CD14-positive monocyte (primary cell): ENCODE measurements around the gene BCR. TPM values are rescaled to one million over a fixed set of nuclear protein-coding genes. Genes with fewer than 3 reads are reported as not detected.

Experiments used
- DNase-seq, 3 donors: peaks; one replicate each; pipeline ENCODE4 v3.0.0-alpha.2; 2011 to 2022
- H2AFZ ChIP-seq: 2 replicates; pipeline ENCODE4 v1.6.0; 2012; ENCODE audit warnings: mild to moderate bottlenecking, low read depth, low read length, inconsistent platforms; ENCODE audit not compliant: insufficient read depth, poor library complexity, severe bottlenecking
- H3K27ac ChIP-seq, 2 donors: 1 replicate in 1 of 2; 2 replicates in 1 of 2; pipeline ENCODE4 v1.5.1; 2012 to 2013; ENCODE audit warnings: low read length in 2 of 2, control low read depth in 1 of 2, inconsistent platforms in 1 of 2, low read depth in 1 of 2, mild to moderate bottlenecking in 1 of 2
- H3K27me3 ChIP-seq, 2 donors: one replicate each; pipeline versions ENCODE4 v1.6.0 to v1.6.1; 2011 to 2013; ENCODE audit warnings: low read length in 2 of 2; ENCODE audit not compliant: control insufficient read depth in 2 of 2, insufficient read depth in 2 of 2
- H3K36me3 ChIP-seq, 2 donors: replicated peaks in 1 of 2; 1 replicate in 1 of 2; 2 replicates in 1 of 2; pipeline versions ENCODE4 v1.5.1 to v1.6.1; 2012 to 2013; ENCODE audit warnings: low read length in 2 of 2, control low read depth in 1 of 2, inconsistent platforms in 1 of 2, mild to moderate bottlenecking in 1 of 2; ENCODE audit not compliant: insufficient read depth in 2 of 2, control insufficient read depth in 1 of 2
- H3K4me1 ChIP-seq, 2 donors: 1 replicate in 1 of 2; 2 replicates in 1 of 2; pipeline versions ENCODE4 v1.5.1 to v1.6.1; 2012 to 2013; ENCODE audit warnings: low read length in 2 of 2, control low read depth in 1 of 2, inconsistent platforms in 1 of 2, mild to moderate bottlenecking in 1 of 2, moderate library complexity in 1 of 2; ENCODE audit not compliant: insufficient read depth in 2 of 2, control insufficient read depth in 1 of 2
- H3K4me2 ChIP-seq: replicated peaks from 2 replicates; pipeline ENCODE3; 2012; ENCODE audit warnings: low read length, moderate library complexity, mild to moderate bottlenecking; ENCODE audit not compliant: poor library complexity, severe bottlenecking; ENCODE audit errors: extremely low read depth
- H3K4me3 ChIP-seq, 3 experiments: fragments of 200-600 bp in 1 of 3; sonication (generic) in 1 of 3; replicated peaks in 1 of 3; 1 replicate in 2 of 3; 2 replicates in 1 of 3; pipeline ENCODE4 v1.5.1; 2011 to 2013; ENCODE audit warnings: low read length in 3 of 3, mild to moderate bottlenecking in 3 of 3, control low read depth in 2 of 3, low read depth in 2 of 3, inconsistent platforms in 1 of 3, moderate library complexity in 1 of 3
- H3K79me2 ChIP-seq: 2 replicates; pipeline ENCODE4 v1.6.0; 2012; ENCODE audit warnings: mild to moderate bottlenecking, control low read depth, inconsistent platforms, low read length, moderate library complexity; ENCODE audit not compliant: insufficient read depth
- H3K9ac ChIP-seq: 2 replicates; pipeline ENCODE4 v1.6.0; 2017; ENCODE audit warnings: low read length, mild to moderate bottlenecking; ENCODE audit not compliant: insufficient read depth, poor library complexity, severe bottlenecking
- H3K9me3 ChIP-seq, 2 donors: replicated peaks in 1 of 2; 1 replicate in 1 of 2; 2 replicates in 1 of 2; pipeline versions ENCODE4 v1.5.1 to v1.6.1; 2012 to 2013; ENCODE audit warnings: low read length in 2 of 2, control low read depth in 1 of 2; ENCODE audit not compliant: control insufficient read depth in 1 of 2, insufficient read depth in 1 of 2
- H4K20me1 ChIP-seq: 2 replicates; pipeline ENCODE4 v1.6.0; 2012; ENCODE audit warnings: mild to moderate bottlenecking, low read length, control low read depth, moderate library complexity; ENCODE audit not compliant: insufficient read depth
- H3K27ac Mint-ChIP-seq, 7 donors: one replicate each; pipeline ENCODE4 v1.8.0; 2020; ENCODE audit warnings: mild to moderate bottlenecking in 7 of 7, mixed read lengths in 7 of 7, moderate library complexity in 6 of 7, inconsistent platforms in 2 of 7
- H3K27me3 Mint-ChIP-seq, 3 donors: one replicate each; pipeline ENCODE4 v1.8.0; 2021 to 2022; ENCODE audit warnings: low read depth in 3 of 3, mild to moderate bottlenecking in 3 of 3, mixed read lengths in 3 of 3, moderate library complexity in 3 of 3, inconsistent platforms in 1 of 3
- H3K36me3 Mint-ChIP-seq, 2 donors: one replicate each; pipeline ENCODE4 v1.8.0; 2020; ENCODE audit warnings: mixed read lengths in 2 of 2, inconsistent platforms in 1 of 2, mild to moderate bottlenecking in 1 of 2
- H3K4me1 Mint-ChIP-seq: one replicate; pipeline ENCODE4 v1.8.0; 2020; ENCODE audit warnings: mild to moderate bottlenecking, mixed read lengths
- H3K4me3 Mint-ChIP-seq, 2 donors: one replicate each; pipeline ENCODE4 v1.8.0; 2020; ENCODE audit warnings: mild to moderate bottlenecking in 2 of 2, mixed read lengths in 2 of 2, moderate library complexity in 1 of 2
- H3K9me3 Mint-ChIP-seq, 7 donors: one replicate each; pipeline ENCODE4 v1.8.0; 2020 to 2022; ENCODE audit warnings: mixed read lengths in 7 of 7, mild to moderate bottlenecking in 6 of 7, moderate library complexity in 6 of 7, inconsistent platforms in 2 of 7
- WGBS: methylation state at CpG from one replicate; pipeline ENCODE4 v1.1.5; 2013; ENCODE audit warnings: missing lambda C conversion rate; ENCODE audit not compliant: insufficient coverage; 5-methylcytosine and 5-hydroxymethylcytosine counted together
- intact Hi-C, 2 donors: fragments of 100-400 bp; cut with micrococcal nuclease; formaldehyde crosslinking; loops; one replicate each; pipeline versions ENCODE4 v1.15.0 to v1.15.1; 2023
- polyA plus RNA-seq, 3 donors: library from polyadenylated mRNA; depleted of rRNA in 1 of 3; unstranded in 2 of 3; stranded (reverse) in 1 of 3; fragments of 300-500 nt in 2 of 3; fragments of >200 nt in 1 of 3; fragmentation: Illumina TruSeq in 2 of 3; gene quantifications; 1 replicate in 2 of 3; 2 replicates in 1 of 3; pipeline ENCODE4 v1.2.3, GENCODE V29; 2012 to 2021
- TF ChIP-seq, protein P1 (sequence below): fragments of 200-600 bp; IDR thresholded peaks from one replicate; pipeline ENCODE4 v1.8.0; 2022; ENCODE audit warnings: antibody characterized with exemption, mild to moderate bottlenecking

The BCR gene
- polyA plus RNA-seq, 3 donors: 0.97 to 20.9 (median 0.97) TPM

DNA sequence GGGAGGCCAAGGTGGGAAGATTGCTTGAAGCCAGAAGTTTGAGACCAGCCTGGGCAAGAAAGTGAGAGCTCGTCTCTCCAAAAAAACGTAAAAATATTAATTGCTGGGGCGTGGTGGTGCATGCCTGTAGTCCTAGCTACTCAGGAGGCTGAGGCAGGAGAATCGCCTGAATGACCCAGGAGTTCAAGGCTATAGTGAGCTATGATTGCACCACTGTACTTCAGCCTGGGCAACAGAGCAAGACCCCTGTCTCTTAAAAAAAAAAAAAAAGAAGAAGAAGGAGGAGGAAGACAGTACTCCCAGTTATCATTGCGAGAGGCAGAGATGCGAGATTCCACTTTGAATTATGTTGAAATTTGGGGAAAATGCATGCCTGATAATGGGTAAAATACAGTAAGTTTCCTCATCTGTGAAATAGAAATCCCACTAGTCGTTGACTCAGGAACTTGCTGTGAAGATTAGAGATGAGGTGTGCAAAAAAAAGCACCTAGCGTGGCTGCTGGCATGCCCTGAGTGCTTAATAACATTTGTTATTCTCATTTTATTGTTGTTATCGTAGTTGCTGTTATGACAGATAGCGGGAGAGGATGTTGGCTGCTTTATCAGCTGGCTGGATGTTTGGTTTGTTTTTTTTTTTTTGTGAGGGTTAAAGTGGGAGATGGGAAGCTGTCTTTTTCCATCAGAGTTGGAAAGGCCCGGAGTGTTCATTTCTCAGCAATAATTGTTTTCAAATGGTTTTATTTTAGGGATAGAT lies 33.4 kb downstream of the BCR start:
- peaks cover 96% of the 10 kb centered on the region for H3K79me2 ChIP-seq
- H3K9ac ChIP-seq: no peak overlapping the region
- H3K4me1 Mint-ChIP-seq: peaks cover 70% of the 10 kb centered on the region
- H3K36me3 Mint-ChIP-seq: peaks cover 11 to 13% of the 10 kb centered on the region in 2 donors
- H4K20me1 ChIP-seq: peaks cover 60% of the 10 kb centered on the region
- DNase-seq: no peak
- H2AFZ ChIP-seq: no peak overlapping the region
- TF ChIP-seq, protein P1, sequence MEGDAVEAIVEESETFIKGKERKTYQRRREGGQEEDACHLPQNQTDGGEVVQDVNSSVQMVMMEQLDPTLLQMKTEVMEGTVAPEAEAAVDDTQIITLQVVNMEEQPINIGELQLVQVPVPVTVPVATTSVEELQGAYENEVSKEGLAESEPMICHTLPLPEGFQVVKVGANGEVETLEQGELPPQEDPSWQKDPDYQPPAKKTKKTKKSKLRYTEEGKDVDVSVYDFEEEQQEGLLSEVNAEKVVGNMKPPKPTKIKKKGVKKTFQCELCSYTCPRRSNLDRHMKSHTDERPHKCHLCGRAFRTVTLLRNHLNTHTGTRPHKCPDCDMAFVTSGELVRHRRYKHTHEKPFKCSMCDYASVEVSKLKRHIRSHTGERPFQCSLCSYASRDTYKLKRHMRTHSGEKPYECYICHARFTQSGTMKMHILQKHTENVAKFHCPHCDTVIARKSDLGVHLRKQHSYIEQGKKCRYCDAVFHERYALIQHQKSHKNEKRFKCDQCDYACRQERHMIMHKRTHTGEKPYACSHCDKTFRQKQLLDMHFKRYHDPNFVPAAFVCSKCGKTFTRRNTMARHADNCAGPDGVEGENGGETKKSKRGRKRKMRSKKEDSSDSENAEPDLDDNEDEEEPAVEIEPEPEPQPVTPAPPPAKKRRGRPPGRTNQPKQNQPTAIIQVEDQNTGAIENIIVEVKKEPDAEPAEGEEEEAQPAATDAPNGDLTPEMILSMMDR: no peak
- H3K4me2 ChIP-seq: no peak overlapping the region
- no peak overlapping the region for H3K27ac ChIP-seq
- 69% methylated on average over 7 of the region's 11 CpGs for WGBS
- intact Hi-C loops: no loop called here
- H3K27me3 ChIP-seq: no peaks in the 10 kb centered on the region
- peaks cover 36 to 39% of the 10 kb centered on the region in 2 donors for H3K4me1 ChIP-seq
- no peak overlapping the region for H3K4me3 Mint-ChIP-seq
- H3K9me3 ChIP-seq: no peaks in the 10 kb centered on the region
- H3K27me3 Mint-ChIP-seq: peaks cover 0 to 7% (median 0%) of the 10 kb centered on the region in 3 donors
- H3K9me3 Mint-ChIP-seq: no peaks in the 10 kb centered on the region
- H3K36me3 ChIP-seq: peaks cover 0 to 4% of the 10 kb centered on the region in 2 donors
- no peak overlapping the region for H3K4me3 ChIP-seq
- peak overlapping the region in 2 of 7 donors; percentile 10 to 34 for H3K27ac Mint-ChIP-seq

DNA sequence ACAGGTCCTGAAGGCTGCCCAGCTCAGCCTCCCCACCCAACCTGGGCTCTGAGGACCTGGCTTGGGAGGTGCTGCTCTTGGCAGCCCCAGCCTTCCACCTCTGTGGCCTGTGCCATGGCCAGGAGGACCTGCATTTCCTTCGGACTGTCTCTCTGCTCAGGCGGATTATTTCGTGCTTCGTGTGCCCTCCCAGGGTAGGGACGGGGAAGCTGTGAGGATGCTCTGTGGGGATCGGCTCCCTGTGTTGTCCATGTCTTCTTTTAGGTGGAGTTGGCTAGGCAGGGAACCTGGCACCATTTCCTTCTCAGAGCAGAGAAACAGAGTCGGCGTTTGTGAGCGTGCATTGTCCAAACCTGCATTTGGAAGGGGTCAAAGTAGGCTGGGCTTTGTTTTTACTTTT lies 34.1 kb downstream of the BCR start:
- no peak overlapping the region for H3K4me3 Mint-ChIP-seq
- DNase-seq: no peak
- TF ChIP-seq, protein P1: no peak
- H3K27me3 Mint-ChIP-seq: peaks cover 0 to 5% (median 0%) of the 10 kb centered on the region in 3 donors
- WGBS: no CpG with 5 or more reads among the region's 9 CpGs
- H2AFZ ChIP-seq: no peak overlapping the region
- H3K4me1 ChIP-seq: peaks cover 43 to 45% of the 10 kb centered on the region in 2 donors
- H3K9me3 ChIP-seq: no peaks in the 10 kb centered on the region
- peaks cover 76% of the 10 kb centered on the region for H3K4me1 Mint-ChIP-seq
- peaks cover 96% of the 10 kb centered on the region for H3K79me2 ChIP-seq
- H3K27me3 ChIP-seq: no peaks in the 10 kb centered on the region
- no peak overlapping the region for H3K9ac ChIP-seq
- no peak overlapping the region for H3K4me2 ChIP-seq
- H3K9me3 Mint-ChIP-seq: no peaks in the 10 kb centered on the region
- H3K27ac ChIP-seq: no peak overlapping the region
- H4K20me1 ChIP-seq: peaks cover 60% of the 10 kb centered on the region
- no peaks in the 10 kb centered on the region for H3K36me3 ChIP-seq
- H3K27ac Mint-ChIP-seq: peak overlapping the region in 2 of 7 donors; percentile 1 to 19
- no peak overlapping the region for H3K4me3 ChIP-seq
- peaks cover 6 to 11% of the 10 kb centered on the region in 2 donors for H3K36me3 Mint-ChIP-seq
- intact Hi-C loops: no loop called here
